ENCODE data around the gene BMX.

GRCh38 chrX:15471028-15471427, 29.6 kb upstream of the BMX start:
- TF ChIP-seq, protein P1, sequence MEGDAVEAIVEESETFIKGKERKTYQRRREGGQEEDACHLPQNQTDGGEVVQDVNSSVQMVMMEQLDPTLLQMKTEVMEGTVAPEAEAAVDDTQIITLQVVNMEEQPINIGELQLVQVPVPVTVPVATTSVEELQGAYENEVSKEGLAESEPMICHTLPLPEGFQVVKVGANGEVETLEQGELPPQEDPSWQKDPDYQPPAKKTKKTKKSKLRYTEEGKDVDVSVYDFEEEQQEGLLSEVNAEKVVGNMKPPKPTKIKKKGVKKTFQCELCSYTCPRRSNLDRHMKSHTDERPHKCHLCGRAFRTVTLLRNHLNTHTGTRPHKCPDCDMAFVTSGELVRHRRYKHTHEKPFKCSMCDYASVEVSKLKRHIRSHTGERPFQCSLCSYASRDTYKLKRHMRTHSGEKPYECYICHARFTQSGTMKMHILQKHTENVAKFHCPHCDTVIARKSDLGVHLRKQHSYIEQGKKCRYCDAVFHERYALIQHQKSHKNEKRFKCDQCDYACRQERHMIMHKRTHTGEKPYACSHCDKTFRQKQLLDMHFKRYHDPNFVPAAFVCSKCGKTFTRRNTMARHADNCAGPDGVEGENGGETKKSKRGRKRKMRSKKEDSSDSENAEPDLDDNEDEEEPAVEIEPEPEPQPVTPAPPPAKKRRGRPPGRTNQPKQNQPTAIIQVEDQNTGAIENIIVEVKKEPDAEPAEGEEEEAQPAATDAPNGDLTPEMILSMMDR (IDR thresholded peaks at IDR 0.05) = peak; percentile 66
- TF ChIP-seq EZH2 (IDR thresholded peaks at IDR 0.05; ENCODE audit: borderline replicate concordance, insufficient read depth, low read depth, low read length, poor library complexity, severe bottlenecking) = no peak

All from B cell (primary cell).